HepG2 (cell line): Measurements from ENCODE around the gene S100A13. TPM values are rescaled to one million over a fixed set of nuclear protein-coding genes. Genes with fewer than 3 reads are reported as not detected.

Source experiments
- ATF7 ChIP-seq, 2 experiments: fragments of 450-650 bp in 1 of 2; sonication (generic) in 1 of 2; formaldehyde crosslinking in 1 of 2; IDR thresholded peaks; 2 replicates each; pipeline versions ENCODE4 v1.4.0 to v1.6.1; 2016 to 2020; ENCODE audit warnings: antibody characterized with exemption in 1 of 2, mild to moderate bottlenecking in 1 of 2, missing genetic modification reagents in 1 of 2
- DBP ChIP-seq: sonication (generic); formaldehyde crosslinking; IDR thresholded peaks from 2 replicates; pipeline ENCODE4 v1.4.0; 2020; ENCODE audit warnings: missing genetic modification reagents; ENCODE audit errors: not compliant biosample characterization
- DZIP1 ChIP-seq: sonication (generic); formaldehyde crosslinking; IDR thresholded peaks from 2 replicates; pipeline ENCODE4 v1.5.0; 2020; ENCODE audit warnings: mild to moderate bottlenecking, missing genetic modification reagents
- ELF3 ChIP-seq: IDR thresholded peaks from 2 replicates; pipeline ENCODE4 v1.6.1; 2016; ENCODE audit warnings: missing genetic modification reagents, missing compliant biosample characterization
- GMEB2 ChIP-seq: IDR thresholded peaks from 2 replicates; pipeline ENCODE4 v1.6.1; 2016; ENCODE audit warnings: missing biosample characterization, missing genetic modification reagents, low read depth
- MXD3 ChIP-seq: IDR thresholded peaks from 2 replicates; pipeline ENCODE4 v1.6.1; 2016; ENCODE audit warnings: mild to moderate bottlenecking, missing biosample characterization, missing genetic modification reagents
- MYPOP ChIP-seq: sonication (generic); formaldehyde crosslinking; IDR thresholded peaks from 2 replicates; pipeline ENCODE4 v1.8.1; 2023; ENCODE audit warnings: mild to moderate bottlenecking, moderate library complexity, missing genetic modification reagents
- NR0B2 ChIP-seq: sonication (generic); formaldehyde crosslinking; IDR thresholded peaks from 2 replicates; pipeline ENCODE4 v1.4.0; 2020; ENCODE audit warnings: mild to moderate bottlenecking, missing genetic modification reagents
- U2AF1 ChIP-seq: fragments of 200-400 bp; formaldehyde crosslinking; optimal IDR thresholded peaks from 2 replicates; pipeline ENCODE3; 2017; ENCODE audit warnings: mild to moderate bottlenecking, low read depth, low read length
- ZBTB14 ChIP-seq: sonication (generic); formaldehyde crosslinking; IDR thresholded peaks from 2 replicates; pipeline ENCODE4 v1.4.0; 2020; ENCODE audit warnings: missing genetic modification reagents
- ZBTB26 ChIP-seq: IDR thresholded peaks from 2 replicates; pipeline ENCODE4 v1.6.1; 2016; ENCODE audit warnings: missing compliant biosample characterization, missing genetic modification reagents, borderline replicate concordance
- ZNF260 ChIP-seq: sonication (generic); formaldehyde crosslinking; IDR thresholded peaks from 2 replicates; pipeline ENCODE4 v1.4.0; 2020; ENCODE audit warnings: missing genetic modification reagents, low read depth, mild to moderate bottlenecking, borderline replicate concordance
- ZNF30 ChIP-seq: sonication (generic); formaldehyde crosslinking; IDR thresholded peaks from 2 replicates; pipeline ENCODE4 v1.5.0; 2020; ENCODE audit warnings: mild to moderate bottlenecking, missing genetic modification reagents
- ZNF576 ChIP-seq: sonication (generic); formaldehyde crosslinking; IDR thresholded peaks from 2 replicates; pipeline ENCODE4 v1.4.0; 2020; ENCODE audit warnings: mild to moderate bottlenecking, missing genetic modification reagents
- polyA plus RNA-seq, 8 experiments: library from polyadenylated mRNA; depleted of rRNA in 3 of 8; stranded (reverse) in 7 of 8; unstranded in 1 of 8; fragments of >200 nt; fragmentation: Illumina TruSeq in 4 of 8; extraction: Trizol in 4 of 8; gene quantifications; 2 replicates each; pipeline versions ENCODE4 v1.2.1 to v1.2.3, GENCODE V29; 2011 to 2016; ENCODE audit warnings: low read depth in 4 of 8, missing spikeins in 1 of 8, mixed read lengths in 1 of 8; ENCODE audit not compliant: insufficient read depth in 1 of 8
- total RNA-seq, 5 experiments: library from RNA; depleted of rRNA; stranded (reverse); fragments of >200 nt; fragmentation: Illumina TruSeq; extraction: Trizol; gene quantifications; 2 replicates each; pipeline ENCODE4 v1.2.3, GENCODE V29; 2016; ENCODE audit warnings: low read depth in 1 of 5
- TF ChIP-seq, protein P1 (sequence below): sonication (generic); formaldehyde crosslinking; IDR thresholded peaks from 2 replicates; pipeline ENCODE4 v1.5.0; 2020; ENCODE audit warnings: mild to moderate bottlenecking, low read depth, missing genetic modification reagents, borderline replicate concordance

Gene S100A13
- total and polyA plus RNA-seq, 2 of the 13 experiments (the other 11 are each of a cell fraction or from before 2014, with no cell fraction given): 89.5 to 172 TPM

DNA sequence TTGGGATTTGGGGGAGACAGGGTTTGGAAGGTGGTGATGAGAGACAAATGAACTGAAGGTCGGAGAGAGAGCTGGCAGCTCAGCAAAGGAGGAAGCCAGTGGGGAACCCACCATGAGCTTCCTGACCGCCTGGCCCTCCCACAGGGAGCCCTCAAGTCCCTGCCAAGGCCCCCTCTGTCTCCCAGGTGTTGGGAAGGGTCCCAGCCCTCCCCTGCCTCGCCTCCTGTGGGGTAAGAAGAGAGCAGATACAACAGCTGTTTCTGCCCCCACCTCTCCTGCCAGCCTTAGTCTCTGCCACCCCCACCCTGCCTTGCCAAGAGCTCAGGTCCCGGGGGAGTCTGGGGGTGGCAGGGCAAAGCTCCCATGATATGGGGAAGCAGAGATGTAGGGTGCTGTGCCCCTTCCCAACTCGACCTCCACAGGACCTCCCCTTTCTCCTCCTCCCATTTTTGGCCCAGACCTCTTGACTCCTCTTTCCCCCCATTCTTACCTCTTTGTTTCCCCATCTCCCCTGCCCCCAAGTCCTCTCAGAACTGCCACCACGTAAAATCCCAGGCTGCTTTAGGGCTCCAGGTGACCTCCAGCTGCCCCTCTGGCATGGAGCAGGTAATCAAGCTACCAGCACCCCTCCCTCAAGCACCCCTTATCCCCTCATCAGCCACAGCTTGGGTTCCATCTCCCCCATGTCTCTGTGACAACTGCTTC lies 1.5 kb upstream of the S100A13 start (continued):
- 0 out of 2 replicates have a peak, but pooled peaks have one; percentile 67 for TF ChIP-seq DZIP1 (CRISPR knock-in tag)
- TF ChIP-seq MXD3 (CRISPR knock-in tag): no peak
- TF ChIP-seq ATF7 (IDR thresholded peaks at IDR 0.05): no peak
- TF ChIP-seq ATF7 (CRISPR knock-in tag; IDR thresholded peaks at IDR 0.05): no peak
- TF ChIP-seq MYPOP (CRISPR knock-in tag): no peak
- no peak for TF ChIP-seq ZNF30 (CRISPR knock-in tag)
- TF ChIP-seq U2AF1: no peak
- TF ChIP-seq, protein P1, sequence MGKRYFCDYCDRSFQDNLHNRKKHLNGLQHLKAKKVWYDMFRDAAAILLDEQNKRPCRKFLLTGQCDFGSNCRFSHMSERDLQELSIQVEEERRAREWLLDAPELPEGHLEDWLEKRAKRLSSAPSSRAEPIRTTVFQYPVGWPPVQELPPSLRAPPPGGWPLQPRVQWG (CRISPR knock-in tag): no peak
- TF ChIP-seq NR0B2 (CRISPR knock-in tag): no peak
- no peak for TF ChIP-seq ZBTB14 (CRISPR knock-in tag)
- TF ChIP-seq DBP: no peak
- no peak for TF ChIP-seq ZBTB26
- TF ChIP-seq ZNF260 (CRISPR knock-in tag): no peak
- TF ChIP-seq ELF3 (CRISPR knock-in tag): no peak
- TF ChIP-seq ZNF576 (CRISPR knock-in tag): no peak
- TF ChIP-seq GMEB2 (CRISPR knock-in tag): no peak
